Endothelial cell of umbilical vein (primary cell): ENCODE measurements around the gene C10orf143. TPM values are rescaled to one million over a fixed set of nuclear protein-coding genes. Genes with fewer than 3 reads are reported as not detected.

Experiments
- BruUV-seq: library from RNA; stranded (reverse); fragments of 400-500 nt; replicated peaks from 2 replicates; lab custom pipeline; 2021; lab: Mats Ljungman, UMichigan
- CTCF ChIA-PET: fragments of 300-600, 350-600 bp; sonication (Branson Sonifier 250); formaldehyde crosslinking; loops from one replicate; lab custom pipeline; 2021; ENCODE audit warnings: antibody characterized with exemption, inconsistent platforms; lab: Charles Lee
- POLR2A ChIA-PET: fragments of 300-600, 350-600 bp; sonication (Branson Sonifier 250); formaldehyde crosslinking; loops from one replicate; lab custom pipeline; 2021; ENCODE audit warnings: antibody characterized with exemption, inconsistent platforms; lab: Charles Lee
- DNase-seq: peaks from one replicate; pipeline ENCODE4 v3.0.0-alpha.2; 2011; ENCODE audit warnings: low read depth, low spot score
- FAIRE-seq: peaks from 2 replicates; lab custom pipeline; 2011; peaks lifted over from hg19 to GRCh38; lab: Jason Lieb, UNC
- H2AFZ ChIP-seq: 2 replicates; pipeline ENCODE4 v1.6.0; 2012; ENCODE audit warnings: low read depth, low read length, control low read depth, inconsistent platforms
- H3K27ac ChIP-seq: 2 replicates; pipeline ENCODE4 v1.5.1; 2011; ENCODE audit warnings: low read depth, mild to moderate bottlenecking, control low read depth, low read length, moderate library complexity; ENCODE audit not compliant: insufficient read depth
- H3K27me3 ChIP-seq, 2 experiments: 2 replicates each; pipeline versions ENCODE4 v1.6.0 to v1.6.1; 2011; ENCODE audit warnings: low read length in 2 of 2, mixed read lengths in 1 of 2; ENCODE audit not compliant: control insufficient read depth in 2 of 2, insufficient read depth in 2 of 2
- H3K36me3 ChIP-seq, 2 experiments: 2 replicates in 1 of 2; 3 replicates in 1 of 2; pipeline ENCODE4 v1.5.1; 2011; ENCODE audit warnings: low read length in 2 of 2, mild to moderate bottlenecking in 1 of 2, moderate library complexity in 1 of 2; ENCODE audit not compliant: control insufficient read depth in 2 of 2, insufficient read depth in 2 of 2; ENCODE audit errors: extremely low read depth in 1 of 2
- H3K4me1 ChIP-seq: 3 replicates; pipeline ENCODE4 v1.5.1; 2011; ENCODE audit warnings: mild to moderate bottlenecking, low read length; ENCODE audit not compliant: control insufficient read depth, insufficient read depth; ENCODE audit errors: extremely low read depth
- H3K4me2 ChIP-seq: 2 replicates; pipeline ENCODE4 v1.6.1; 2011; ENCODE audit warnings: low read length, control low read depth, mixed read lengths; ENCODE audit not compliant: insufficient read depth
- H3K4me3 ChIP-seq, 3 experiments: fragments of 200-600 bp in 1 of 3; sonication (generic), shearing (Covaris generic) in 1 of 3; replicated peaks in 1 of 3; 2 replicates each; pipeline ENCODE4 v1.5.1; 2011 to 2016; ENCODE audit warnings: control low read depth in 3 of 3, low read length in 3 of 3, mild to moderate bottlenecking in 2 of 3, inconsistent platforms in 1 of 3, low read depth in 1 of 3, moderate library complexity in 1 of 3; ENCODE audit not compliant: insufficient read depth in 1 of 3
- H3K79me2 ChIP-seq: 2 replicates; pipeline ENCODE4 v1.6.0; 2012; ENCODE audit warnings: low read length, inconsistent platforms; ENCODE audit not compliant: control insufficient read depth, insufficient read depth
- H3K9ac ChIP-seq: replicated peaks from 2 replicates; pipeline ENCODE3; 2011; ENCODE audit warnings: low read length, control low read depth; ENCODE audit not compliant: insufficient read depth; ENCODE audit errors: extremely low read depth
- H3K9me1 ChIP-seq: replicated peaks from 3 replicates; pipeline ENCODE4 v1.6.0; 2011; ENCODE audit warnings: mild to moderate bottlenecking, low read length; ENCODE audit not compliant: control insufficient read depth, insufficient read depth; ENCODE audit errors: extremely low read depth
- H3K9me3 ChIP-seq: replicated peaks from 2 replicates; pipeline ENCODE4 v1.5.1; 2012; ENCODE audit warnings: low read length, inconsistent platforms; ENCODE audit not compliant: control insufficient read depth, insufficient read depth
- H4K20me1 ChIP-seq: replicated peaks from 2 replicates; pipeline ENCODE3; 2011; ENCODE audit warnings: mild to moderate bottlenecking, low read length; ENCODE audit not compliant: control insufficient read depth, insufficient read depth; ENCODE audit errors: extremely low read depth
- EZH2 ChIP-seq: IDR thresholded peaks from 2 replicates; pipeline ENCODE4 v1.6.1; 2012; ENCODE audit warnings: borderline replicate concordance, low read depth, mild to moderate bottlenecking, moderate library complexity, low read length, inconsistent platforms; ENCODE audit not compliant: severe bottlenecking
- FOS ChIP-seq: IDR thresholded peaks from 2 replicates; pipeline ENCODE4 v1.6.1; 2011; ENCODE audit warnings: mild to moderate bottlenecking, low read length, moderate library complexity, borderline replicate concordance; ENCODE audit not compliant: insufficient read depth
- GATA2 ChIP-seq: IDR thresholded peaks from 2 replicates; pipeline ENCODE4 v1.7.0; 2011; ENCODE audit warnings: low read depth, mild to moderate bottlenecking, moderate library complexity, mixed read lengths, low read length; ENCODE audit not compliant: insufficient read length, insufficient read depth
- JUN ChIP-seq: IDR thresholded peaks from 2 replicates; pipeline ENCODE4 v1.6.1; 2011; ENCODE audit warnings: borderline replicate concordance, low read depth; ENCODE audit not compliant: insufficient read length, insufficient read depth
- MYC ChIP-seq: IDR thresholded peaks from one replicate; pipeline ENCODE4 v1.6.1; 2011; ENCODE audit warnings: mild to moderate bottlenecking, low read depth, low read length
- POLR2A ChIP-seq: IDR thresholded peaks from 2 replicates; pipeline ENCODE4 v1.6.1; 2012; ENCODE audit warnings: low read depth, mild to moderate bottlenecking, control low read depth, low read length
- POLR2AphosphoS5 ChIP-seq: IDR thresholded peaks from 2 replicates; pipeline ENCODE4 v1.6.1; 2012; ENCODE audit warnings: low read depth, mild to moderate bottlenecking, control low read depth, low read length, moderate library complexity; ENCODE audit not compliant: insufficient read depth
- dilution Hi-C: fragments of 300-500 bp; cut with MboI; formaldehyde crosslinking; loops from one replicate; pipeline ENCODE4 v1.15.0; 2019; ENCODE audit warnings: low sequenced_read_pairs; ENCODE audit not compliant: extremely low pct_ligation_motif_present
- intact Hi-C: fragments of 100-400 bp; cut with micrococcal nuclease; formaldehyde crosslinking; loops from one replicate; pipeline ENCODE4 v1.10.0; 2022
- polyA plus RNA-seq, 4 experiments: library from polyadenylated mRNA; depleted of rRNA in 3 of 4; stranded (reverse) in 3 of 4; unstranded in 1 of 4; fragments of >200 nt; gene quantifications; 2 replicates each; pipeline versions ENCODE4 v1.2.1 to v1.2.3, GENCODE V29; 2011 to 2012; ENCODE audit warnings: missing spikeins in 1 of 4
- total RNA-seq: library from RNA; stranded (reverse); gene quantifications from 2 replicates; pipeline ENCODE4 v1.2.3, GENCODE V29; 2021
- TF ChIP-seq, protein P1 (sequence below): IDR thresholded peaks from 2 replicates; pipeline ENCODE4 v1.6.1; 2011; ENCODE audit not compliant: insufficient read depth, insufficient read length
- TF ChIP-seq, protein P2 (sequence below), 2 donors: IDR thresholded peaks; 1 replicate in 1 of 2; 2 replicates in 1 of 2; pipeline ENCODE4 v1.5.1; 2011; ENCODE audit warnings: low read length in 2 of 2, mild to moderate bottlenecking in 2 of 2, moderate library complexity in 2 of 2, control low read depth in 1 of 2, inconsistent platforms in 1 of 2, low read depth in 1 of 2; ENCODE audit not compliant: insufficient read depth in 1 of 2; ENCODE audit errors: extremely low read depth in 1 of 2

Gene C10orf143
- total and polyA plus RNA-seq, 2 donors (not counting 3 experiments of a cell fraction or from before 2014, with no cell fraction given): 0.26 to 0.44 TPM

GRCh38 chr10:130062976-130063375 lies 47.7 kb downstream of the C10orf143 start:
- H3K36me3 ChIP-seq: no peaks in the 10 kb centered on the region
- no peak overlapping the region for H3K9ac ChIP-seq
- H3K79me2 ChIP-seq: no peaks in the 10 kb centered on the region
- H2AFZ ChIP-seq: no peak overlapping the region
- CTCF ChIA-PET: no interaction called here
- no peaks in the 10 kb centered on the region for H4K20me1 ChIP-seq
- BruUV-seq: no TSS peak
- no peak overlapping the region for H3K27ac ChIP-seq
- FAIRE-seq: no peak
- H3K9me3 ChIP-seq: no peaks in the 10 kb centered on the region
- dilution Hi-C loops: no loop called here
- H3K9me1 ChIP-seq: no peaks in the 10 kb centered on the region
- no peak overlapping the region for H3K4me3 ChIP-seq
- intact Hi-C loops: no loop called here
- no peak for TF ChIP-seq FOS
- TF ChIP-seq MYC: no peak
- TF ChIP-seq POLR2A: no peak
- TF ChIP-seq EZH2: no peak
- TF ChIP-seq, protein P1, sequence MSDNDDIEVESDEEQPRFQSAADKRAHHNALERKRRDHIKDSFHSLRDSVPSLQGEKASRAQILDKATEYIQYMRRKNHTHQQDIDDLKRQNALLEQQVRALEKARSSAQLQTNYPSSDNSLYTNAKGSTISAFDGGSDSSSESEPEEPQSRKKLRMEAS: no peak
- TF ChIP-seq GATA2: no peak
- TF ChIP-seq POLR2AphosphoS5: no peak
- TF ChIP-seq, protein P2, sequence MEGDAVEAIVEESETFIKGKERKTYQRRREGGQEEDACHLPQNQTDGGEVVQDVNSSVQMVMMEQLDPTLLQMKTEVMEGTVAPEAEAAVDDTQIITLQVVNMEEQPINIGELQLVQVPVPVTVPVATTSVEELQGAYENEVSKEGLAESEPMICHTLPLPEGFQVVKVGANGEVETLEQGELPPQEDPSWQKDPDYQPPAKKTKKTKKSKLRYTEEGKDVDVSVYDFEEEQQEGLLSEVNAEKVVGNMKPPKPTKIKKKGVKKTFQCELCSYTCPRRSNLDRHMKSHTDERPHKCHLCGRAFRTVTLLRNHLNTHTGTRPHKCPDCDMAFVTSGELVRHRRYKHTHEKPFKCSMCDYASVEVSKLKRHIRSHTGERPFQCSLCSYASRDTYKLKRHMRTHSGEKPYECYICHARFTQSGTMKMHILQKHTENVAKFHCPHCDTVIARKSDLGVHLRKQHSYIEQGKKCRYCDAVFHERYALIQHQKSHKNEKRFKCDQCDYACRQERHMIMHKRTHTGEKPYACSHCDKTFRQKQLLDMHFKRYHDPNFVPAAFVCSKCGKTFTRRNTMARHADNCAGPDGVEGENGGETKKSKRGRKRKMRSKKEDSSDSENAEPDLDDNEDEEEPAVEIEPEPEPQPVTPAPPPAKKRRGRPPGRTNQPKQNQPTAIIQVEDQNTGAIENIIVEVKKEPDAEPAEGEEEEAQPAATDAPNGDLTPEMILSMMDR (IDR thresholded peaks at IDR 0.05; ENCODE audit: extremely low read depth in 1 of 2, insufficient read depth in 1 of 2, low read depth in 1 of 2, low read length in 2 of 2): no peak
- TF ChIP-seq JUN: no peak
- DNase-seq: no peak
- no peak overlapping the region for H3K4me2 ChIP-seq
- POLR2A ChIA-PET: no interaction called here
- no peaks in the 10 kb centered on the region for H3K27me3 ChIP-seq
- H3K4me1 ChIP-seq: no peaks in the 10 kb centered on the region
